ENCODE data around the gene RIN1. TPM values are rescaled to one million over a fixed set of nuclear protein-coding genes. Genes with fewer than 3 reads are reported as not detected.

Gene RIN1
- total and polyA plus RNA-seq, 2 of the 13 experiments (the other 11 are each of a cell fraction or from before 2014, with no cell fraction given) = 2.4 to 4.1 TPM

DNA sequence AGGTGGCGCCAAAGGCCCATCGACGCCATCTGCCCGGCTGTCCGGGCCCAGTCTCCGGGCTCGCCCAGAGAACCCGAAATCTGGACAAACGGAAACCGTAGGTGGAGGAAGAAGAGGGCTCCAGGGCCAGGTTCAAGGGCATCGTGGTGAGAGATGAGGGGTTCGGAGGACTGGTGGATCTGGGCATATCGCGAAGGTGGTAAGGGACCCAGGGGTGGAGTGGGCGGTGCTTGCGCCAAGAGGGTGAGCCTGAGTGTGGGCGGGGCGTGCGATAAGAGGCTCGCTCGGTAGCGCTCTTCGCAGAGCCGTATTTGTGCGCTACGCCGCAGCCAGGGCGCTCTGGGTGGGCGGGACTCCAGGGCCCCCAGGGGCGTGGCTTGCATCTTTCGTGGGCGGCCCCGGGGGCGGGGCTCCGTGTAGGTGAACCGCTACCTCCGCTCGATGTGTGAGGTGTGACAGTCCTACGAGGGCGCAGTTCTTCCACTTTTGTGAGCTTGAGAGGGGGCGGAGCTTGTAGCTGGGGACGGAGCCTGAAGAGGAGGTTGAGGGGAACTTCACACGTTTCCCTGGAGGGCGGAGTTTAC is 24.2 kb downstream of the RIN1 start (continued):
- TF ChIP-seq, protein P1, sequence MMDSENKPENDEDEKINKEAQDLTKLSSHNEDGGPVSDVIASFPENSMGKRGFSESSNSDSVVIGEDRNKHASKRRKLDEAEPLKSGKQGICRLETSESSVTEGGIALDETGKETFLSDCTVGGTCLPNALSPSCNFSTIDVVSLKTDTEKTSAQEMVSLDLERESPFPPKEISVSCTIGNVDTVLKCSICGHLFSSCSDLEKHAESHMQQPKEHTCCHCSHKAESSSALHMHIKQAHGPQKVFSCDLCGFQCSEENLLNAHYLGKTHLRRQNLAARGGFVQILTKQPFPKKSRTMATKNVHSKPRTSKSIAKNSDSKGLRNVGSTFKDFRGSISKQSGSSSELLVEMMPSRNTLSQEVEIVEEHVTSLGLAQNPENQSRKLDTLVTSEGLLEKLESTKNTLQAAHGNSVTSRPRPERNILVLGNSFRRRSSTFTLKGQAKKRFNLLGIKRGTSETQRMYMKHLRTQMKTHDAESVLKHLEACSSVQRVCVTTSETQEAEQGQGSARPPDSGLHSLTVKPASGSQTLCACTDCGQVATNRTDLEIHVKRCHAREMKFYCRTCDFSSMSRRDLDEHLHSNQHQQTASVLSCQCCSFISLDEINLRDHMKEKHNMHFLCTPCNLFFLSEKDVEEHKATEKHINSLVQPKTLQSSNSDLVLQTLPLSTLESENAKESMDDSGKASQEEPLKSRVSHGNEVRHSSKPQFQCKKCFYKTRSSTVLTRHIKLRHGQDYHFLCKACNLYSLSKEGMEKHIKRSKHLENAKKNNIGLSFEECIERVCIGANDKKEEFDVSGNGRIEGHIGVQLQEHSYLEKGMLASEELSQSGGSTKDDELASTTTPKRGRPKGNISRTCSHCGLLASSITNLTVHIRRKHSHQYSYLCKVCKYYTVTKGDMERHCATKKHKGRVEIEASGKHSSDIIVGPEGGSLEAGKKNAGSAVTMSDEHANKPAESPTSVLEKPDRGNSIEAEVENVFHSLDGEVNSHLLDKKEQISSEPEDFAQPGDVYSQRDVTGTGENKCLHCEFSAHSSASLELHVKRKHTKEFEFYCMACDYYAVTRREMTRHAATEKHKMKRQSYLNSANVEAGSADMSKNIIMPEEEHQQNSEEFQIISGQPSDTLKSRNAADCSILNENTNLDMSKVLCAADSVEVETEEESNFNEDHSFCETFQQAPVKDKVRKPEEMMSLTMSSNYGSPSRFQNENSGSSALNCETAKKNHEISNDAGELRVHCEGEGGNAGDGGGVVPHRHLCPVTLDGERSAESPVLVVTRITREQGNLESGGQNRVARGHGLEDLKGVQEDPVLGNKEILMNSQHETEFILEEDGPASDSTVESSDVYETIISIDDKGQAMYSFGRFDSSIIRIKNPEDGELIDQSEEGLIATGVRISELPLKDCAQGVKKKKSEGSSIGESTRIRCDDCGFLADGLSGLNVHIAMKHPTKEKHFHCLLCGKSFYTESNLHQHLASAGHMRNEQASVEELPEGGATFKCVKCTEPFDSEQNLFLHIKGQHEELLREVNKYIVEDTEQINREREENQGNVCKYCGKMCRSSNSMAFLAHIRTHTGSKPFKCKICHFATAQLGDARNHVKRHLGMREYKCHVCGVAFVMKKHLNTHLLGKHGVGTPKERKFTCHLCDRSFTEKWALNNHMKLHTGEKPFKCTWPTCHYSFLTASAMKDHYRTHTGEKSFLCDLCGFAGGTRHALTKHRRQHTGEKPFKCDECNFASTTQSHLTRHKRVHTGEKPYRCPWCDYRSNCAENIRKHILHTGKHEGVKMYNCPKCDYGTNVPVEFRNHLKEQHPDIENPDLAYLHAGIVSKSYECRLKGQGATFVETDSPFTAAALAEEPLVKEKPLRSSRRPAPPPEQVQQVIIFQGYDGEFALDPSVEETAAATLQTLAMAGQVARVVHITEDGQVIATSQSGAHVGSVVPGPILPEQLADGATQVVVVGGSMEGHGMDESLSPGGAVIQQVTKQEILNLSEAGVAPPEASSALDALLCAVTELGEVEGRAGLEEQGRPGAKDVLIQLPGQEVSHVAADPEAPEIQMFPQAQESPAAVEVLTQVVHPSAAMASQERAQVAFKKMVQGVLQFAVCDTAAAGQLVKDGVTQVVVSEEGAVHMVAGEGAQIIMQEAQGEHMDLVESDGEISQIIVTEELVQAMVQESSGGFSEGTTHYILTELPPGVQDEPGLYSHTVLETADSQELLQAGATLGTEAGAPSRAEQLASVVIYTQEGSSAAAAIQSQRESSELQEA (CRISPR knock-in tag; IDR thresholded peaks at IDR 0.05; ENCODE audit: not compliant biosample characterization) = no peak
- TF ChIP-seq ZNF737 (CRISPR knock-in tag; IDR thresholded peaks at IDR 0.05; ENCODE audit: borderline replicate concordance) (no peak), ARNT2 (CRISPR knock-in tag; IDR thresholded peaks at IDR 0.05; ENCODE audit: low read depth) (peak; percentile 69; the same call in 1 of the 2 replicates), JDP2 (CRISPR knock-in tag; IDR thresholded peaks at IDR 0.05; ENCODE audit: borderline replicate concordance) (no peak), SMARCE1 (IDR thresholded peaks at IDR 0.05; ENCODE audit: borderline replicate concordance) (no peak), KDM6A (CRISPR knock-in tag; IDR thresholded peaks at IDR 0.05; ENCODE audit: low read depth) (no peak), RELA (CRISPR knock-in tag; IDR thresholded peaks at IDR 0.05) (no peak), ZSCAN29 (CRISPR knock-in tag; conservative IDR thresholded peaks at IDR 0.05) (no peak; the same call in 1 of the 2 replicates), TP53 (CRISPR knock-in tag; conservative IDR thresholded peaks at IDR 0.05) (no peak), ZBTB38 (CRISPR knock-in tag; IDR thresholded peaks at IDR 0.05) (peak; percentile 70; the same call in 1 of the 2 replicates), MED1 (CRISPR knock-in tag; IDR thresholded peaks at IDR 0.05) (peak; percentile 30; the same call in 1 of the 2 replicates), SOX13 (IDR thresholded peaks at IDR 0.05) (no peak), SOX13 (CRISPR knock-in tag; conservative IDR thresholded peaks at IDR 0.05 in 1 of 2, IDR thresholded peaks at IDR 0.05 in 1 of 2) (no peak; a peak in 1 of 4 replicates), HOXA7 (CRISPR knock-in tag; IDR thresholded peaks at IDR 0.05) (no peak), CAMTA2 (CRISPR knock-in tag; IDR thresholded peaks at IDR 0.05; ENCODE audit: borderline replicate concordance) (no peak), KLF11 (CRISPR knock-in tag; IDR thresholded peaks at IDR 0.05) (no peak), SATB2 (CRISPR knock-in tag; IDR thresholded peaks at IDR 0.05) (no peak), HMG20B (CRISPR knock-in tag; conservative IDR thresholded peaks at IDR 0.05) (no peak), SMAD3 (CRISPR knock-in tag; IDR thresholded peaks at IDR 0.05) (no peak), FOXO4 (CRISPR knock-in tag; conservative IDR thresholded peaks at IDR 0.05) (no peak)
- TF ChIP-seq, protein P2, sequence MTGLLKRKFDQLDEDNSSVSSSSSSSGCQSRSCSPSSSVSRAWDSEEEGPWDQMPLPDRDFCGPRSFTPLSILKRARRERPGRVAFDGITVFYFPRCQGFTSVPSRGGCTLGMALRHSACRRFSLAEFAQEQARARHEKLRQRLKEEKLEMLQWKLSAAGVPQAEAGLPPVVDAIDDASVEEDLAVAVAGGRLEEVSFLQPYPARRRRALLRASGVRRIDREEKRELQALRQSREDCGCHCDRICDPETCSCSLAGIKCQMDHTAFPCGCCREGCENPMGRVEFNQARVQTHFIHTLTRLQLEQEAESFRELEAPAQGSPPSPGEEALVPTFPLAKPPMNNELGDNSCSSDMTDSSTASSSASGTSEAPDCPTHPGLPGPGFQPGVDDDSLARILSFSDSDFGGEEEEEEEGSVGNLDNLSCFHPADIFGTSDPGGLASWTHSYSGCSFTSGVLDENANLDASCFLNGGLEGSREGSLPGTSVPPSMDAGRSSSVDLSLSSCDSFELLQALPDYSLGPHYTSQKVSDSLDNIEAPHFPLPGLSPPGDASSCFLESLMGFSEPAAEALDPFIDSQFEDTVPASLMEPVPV (CRISPR knock-in tag; IDR thresholded peaks at IDR 0.05) = peak; percentile 43; the same call in 1 of the 2 replicates

Data from HepG2 (cell line).